K562 (cell line): ENCODE results near the gene WBP1. TPM values are rescaled to one million over a fixed set of nuclear protein-coding genes. Genes with fewer than 3 reads are reported as not detected.

Experiments used
- CBFA2T3 ChIP-seq: fragments of 450-650 bp; IDR thresholded peaks from 2 replicates; pipeline ENCODE4 v1.6.1; 2017
- EHMT2 ChIP-seq: fragments of 450-650 bp; IDR thresholded peaks from 2 replicates; pipeline ENCODE4 v1.6.1; 2018; ENCODE audit warnings: antibody characterized with exemption
- HNRNPLL ChIP-seq: fragments of 200-400 bp; formaldehyde crosslinking; IDR thresholded peaks from 2 replicates; pipeline ENCODE4 v1.6.1; 2017; ENCODE audit warnings: low read length, low read depth, mild to moderate bottlenecking; ENCODE audit not compliant: poor library complexity, severe bottlenecking
- KDM1A ChIP-seq, 2 experiments: fragments of 450-650 bp; IDR thresholded peaks; 2 replicates each; pipeline ENCODE4 v1.6.1; 2016; ENCODE audit warnings: mild to moderate bottlenecking in 2 of 2
- MTA1 ChIP-seq: fragments of 450-650 bp; IDR thresholded peaks from 2 replicates; pipeline ENCODE4 v1.6.1; 2017; ENCODE audit warnings: borderline replicate concordance
- MTA2 ChIP-seq: fragments of 450-650 bp; IDR thresholded peaks from 2 replicates; pipeline ENCODE4 v1.6.1; 2016; ENCODE audit warnings: low read depth
- NR2C1 ChIP-seq, 2 experiments: fragments of 450-650 bp; IDR thresholded peaks; 2 replicates each; pipeline ENCODE4 v1.6.1; 2017; ENCODE audit warnings: mild to moderate bottlenecking in 2 of 2, antibody characterized with exemption in 1 of 2, inconsistent platforms in 1 of 2, missing compliant biosample characterization in 1 of 2, missing genetic modification characterization in 1 of 2
- SMAD2 ChIP-seq: fragments of 150-350 bp; IDR thresholded peaks from 2 replicates; pipeline ENCODE4 v1.6.1; 2014; ENCODE audit warnings: low read depth, mild to moderate bottlenecking, low read length
- TOE1 ChIP-seq, 2 experiments: fragments of 450-650 bp in 1 of 2; sonication (generic) in 1 of 2; formaldehyde crosslinking in 1 of 2; IDR thresholded peaks; 2 replicates each; pipeline versions ENCODE4 v1.7.1 to v1.8.0; 2016 to 2022; ENCODE audit warnings: borderline replicate concordance in 2 of 2, mild to moderate bottlenecking in 2 of 2, antibody characterized with exemption in 1 of 2, inconsistent platforms in 1 of 2, low read depth in 1 of 2, missing genetic modification reagents in 1 of 2, moderate library complexity in 1 of 2
- ZNF175 ChIP-seq: fragments of 200-800 bp; sonication (Bioruptor generic); IDR thresholded peaks from 2 replicates; pipeline ENCODE4 v1.6.1; 2016; ENCODE audit warnings: low read depth, mild to moderate bottlenecking, missing genetic modification characterization, missing compliant biosample characterization
- ZNF23 ChIP-seq: fragments of 250-450 bp; sonication (Bioruptor Pico); IDR thresholded peaks from 2 replicates; pipeline ENCODE4 v1.4.0; 2020; ENCODE audit warnings: mild to moderate bottlenecking
- ZNF232 ChIP-seq: sonication (generic); formaldehyde crosslinking; IDR thresholded peaks from 2 replicates; pipeline ENCODE4 v1.8.0; 2022; ENCODE audit warnings: mild to moderate bottlenecking, missing genetic modification reagents
- polyA plus RNA-seq, 8 experiments: library from polyadenylated mRNA; depleted of rRNA in 4 of 8; stranded (reverse) in 5 of 8; unstranded in 3 of 8; fragments of >200 nt; fragmentation: Nextera tagmentation in 2 of 8; fragmentation: Illumina TruSeq in 1 of 8; extraction: Ambion mirVana in 2 of 8; extraction: Trizol in 1 of 8; gene quantifications; 2 replicates each; pipeline versions ENCODE4 v1.2.1 to v1.2.3, GENCODE V29; 2011 to 2014; ENCODE audit warnings: inconsistent platforms in 1 of 8, missing spikeins in 1 of 8
- total RNA-seq, 7 experiments: library from RNA; depleted of rRNA in 6 of 7; stranded (reverse); fragments of >200 nt in 6 of 7; fragmentation: Illumina TruSeq in 2 of 7; extraction: Trizol in 2 of 7; gene quantifications; 2 replicates each; pipeline versions ENCODE4 v1.2.1 to v1.2.3, GENCODE V29; 2011 to 2021; ENCODE audit warnings: low replicate concordance in 1 of 7
- TF ChIP-seq, protein P1 (sequence below): sonication (generic); formaldehyde crosslinking; IDR thresholded peaks from 2 replicates; pipeline ENCODE4 v1.8.0; 2022; ENCODE audit warnings: mild to moderate bottlenecking, missing genetic modification reagents
- TF ChIP-seq, protein P2 (sequence below): fragments of 200-800 bp; sonication (Bioruptor generic); IDR thresholded peaks from 2 replicates; pipeline ENCODE4 v1.6.1; 2017; ENCODE audit warnings: missing genetic modification characterization, missing compliant biosample characterization
- TF ChIP-seq, protein P3 (sequence below), 2 experiments: fragments of 200-800 bp in 1 of 2; sonication (Bioruptor generic) in 1 of 2; sonication (generic) in 1 of 2; formaldehyde crosslinking in 1 of 2; IDR thresholded peaks in 1 of 2; conservative IDR thresholded peaks in 1 of 2; 2 replicates each; pipeline versions ENCODE4 v1.5.0 to v1.6.1; 2016 to 2020; ENCODE audit warnings: missing compliant biosample characterization in 1 of 2, missing genetic modification characterization in 1 of 2, missing genetic modification reagents in 1 of 2
- TF ChIP-seq, protein P4 (sequence below): fragments of 450-650 bp; IDR thresholded peaks from 2 replicates; pipeline ENCODE4 v1.6.1; 2016
- TF ChIP-seq, protein P5 (sequence below): sonication (generic); formaldehyde crosslinking; IDR thresholded peaks from 2 replicates; pipeline ENCODE4 v1.8.1; 2022; ENCODE audit warnings: missing genetic modification reagents

The WBP1 gene
- total and polyA plus RNA-seq, 9 of the 15 experiments (the other 6 are each of a cell fraction or from before 2014, with no cell fraction given) = 1.9 to 27.7 (median 14.2) TPM

DNA sequence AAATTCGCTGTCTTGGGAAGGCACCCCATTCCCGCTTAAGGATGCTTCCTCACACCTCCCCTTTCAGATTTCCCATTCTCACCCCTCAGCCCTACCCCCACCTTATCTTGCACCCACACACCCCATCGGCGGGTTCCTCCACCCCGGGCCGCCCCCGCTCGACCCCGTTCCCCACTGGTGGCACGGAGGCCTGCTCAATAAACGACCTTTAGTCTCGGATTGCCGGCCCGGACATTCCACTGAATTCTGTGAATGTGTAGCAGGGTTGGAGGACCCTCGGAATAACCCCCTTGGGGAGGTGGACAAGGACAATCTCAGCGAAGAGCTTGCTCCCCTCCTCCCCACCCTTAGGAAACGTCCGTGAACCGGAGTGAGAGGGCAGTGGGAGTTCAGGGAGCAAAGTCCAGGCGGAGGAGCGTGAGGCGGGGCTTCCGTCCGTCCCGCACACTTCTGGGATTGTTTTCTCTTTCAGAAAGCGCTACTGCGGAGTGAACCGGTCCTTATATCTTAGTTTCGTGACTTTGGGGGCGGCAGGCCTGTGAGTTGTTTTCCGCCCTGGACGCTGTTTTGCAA lies 44.0 kb downstream of the WBP1 start (continued):
- TF ChIP-seq, protein P1, sequence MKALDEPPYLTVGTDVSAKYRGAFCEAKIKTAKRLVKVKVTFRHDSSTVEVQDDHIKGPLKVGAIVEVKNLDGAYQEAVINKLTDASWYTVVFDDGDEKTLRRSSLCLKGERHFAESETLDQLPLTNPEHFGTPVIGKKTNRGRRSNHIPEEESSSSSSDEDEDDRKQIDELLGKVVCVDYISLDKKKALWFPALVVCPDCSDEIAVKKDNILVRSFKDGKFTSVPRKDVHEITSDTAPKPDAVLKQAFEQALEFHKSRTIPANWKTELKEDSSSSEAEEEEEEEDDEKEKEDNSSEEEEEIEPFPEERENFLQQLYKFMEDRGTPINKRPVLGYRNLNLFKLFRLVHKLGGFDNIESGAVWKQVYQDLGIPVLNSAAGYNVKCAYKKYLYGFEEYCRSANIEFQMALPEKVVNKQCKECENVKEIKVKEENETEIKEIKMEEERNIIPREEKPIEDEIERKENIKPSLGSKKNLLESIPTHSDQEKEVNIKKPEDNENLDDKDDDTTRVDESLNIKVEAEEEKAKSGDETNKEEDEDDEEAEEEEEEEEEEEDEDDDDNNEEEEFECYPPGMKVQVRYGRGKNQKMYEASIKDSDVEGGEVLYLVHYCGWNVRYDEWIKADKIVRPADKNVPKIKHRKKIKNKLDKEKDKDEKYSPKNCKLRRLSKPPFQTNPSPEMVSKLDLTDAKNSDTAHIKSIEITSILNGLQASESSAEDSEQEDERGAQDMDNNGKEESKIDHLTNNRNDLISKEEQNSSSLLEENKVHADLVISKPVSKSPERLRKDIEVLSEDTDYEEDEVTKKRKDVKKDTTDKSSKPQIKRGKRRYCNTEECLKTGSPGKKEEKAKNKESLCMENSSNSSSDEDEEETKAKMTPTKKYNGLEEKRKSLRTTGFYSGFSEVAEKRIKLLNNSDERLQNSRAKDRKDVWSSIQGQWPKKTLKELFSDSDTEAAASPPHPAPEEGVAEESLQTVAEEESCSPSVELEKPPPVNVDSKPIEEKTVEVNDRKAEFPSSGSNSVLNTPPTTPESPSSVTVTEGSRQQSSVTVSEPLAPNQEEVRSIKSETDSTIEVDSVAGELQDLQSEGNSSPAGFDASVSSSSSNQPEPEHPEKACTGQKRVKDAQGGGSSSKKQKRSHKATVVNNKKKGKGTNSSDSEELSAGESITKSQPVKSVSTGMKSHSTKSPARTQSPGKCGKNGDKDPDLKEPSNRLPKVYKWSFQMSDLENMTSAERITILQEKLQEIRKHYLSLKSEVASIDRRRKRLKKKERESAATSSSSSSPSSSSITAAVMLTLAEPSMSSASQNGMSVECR (CRISPR knock-in tag) = no peak
- peak; percentile 57 to 67; a peak in 2 of 4 replicates for TF ChIP-seq KDM1A (IDR thresholded peaks at IDR 0.05)
- 0 out of 2 replicates have a peak, but pooled peaks have one; percentile 8 for TF ChIP-seq MTA2
- no peak for TF ChIP-seq EHMT2
- TF ChIP-seq CBFA2T3 = peak; percentile 73
- no peak for TF ChIP-seq TOE1 (IDR thresholded peaks at IDR 0.05; ENCODE audit: borderline replicate concordance)
- no peak for TF ChIP-seq TOE1 (CRISPR knock-in tag; IDR thresholded peaks at IDR 0.05; ENCODE audit: borderline replicate concordance, low read depth)
- no peak for TF ChIP-seq ZNF232 (CRISPR knock-in tag)
- no peak for TF ChIP-seq ZNF23 (CRISPR knock-in tag)
- no peak for TF ChIP-seq HNRNPLL
- TF ChIP-seq SMAD2 = no peak
- peak; percentile 46; the same call in 1 of the 2 replicates for TF ChIP-seq MTA1
- TF ChIP-seq, protein P2, sequence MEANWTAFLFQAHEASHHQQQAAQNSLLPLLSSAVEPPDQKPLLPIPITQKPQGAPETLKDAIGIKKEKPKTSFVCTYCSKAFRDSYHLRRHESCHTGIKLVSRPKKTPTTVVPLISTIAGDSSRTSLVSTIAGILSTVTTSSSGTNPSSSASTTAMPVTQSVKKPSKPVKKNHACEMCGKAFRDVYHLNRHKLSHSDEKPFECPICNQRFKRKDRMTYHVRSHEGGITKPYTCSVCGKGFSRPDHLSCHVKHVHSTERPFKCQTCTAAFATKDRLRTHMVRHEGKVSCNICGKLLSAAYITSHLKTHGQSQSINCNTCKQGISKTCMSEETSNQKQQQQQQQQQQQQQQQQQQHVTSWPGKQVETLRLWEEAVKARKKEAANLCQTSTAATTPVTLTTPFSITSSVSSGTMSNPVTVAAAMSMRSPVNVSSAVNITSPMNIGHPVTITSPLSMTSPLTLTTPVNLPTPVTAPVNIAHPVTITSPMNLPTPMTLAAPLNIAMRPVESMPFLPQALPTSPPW (CRISPR knock-in tag) = peak; percentile 62
- TF ChIP-seq, protein P3, sequence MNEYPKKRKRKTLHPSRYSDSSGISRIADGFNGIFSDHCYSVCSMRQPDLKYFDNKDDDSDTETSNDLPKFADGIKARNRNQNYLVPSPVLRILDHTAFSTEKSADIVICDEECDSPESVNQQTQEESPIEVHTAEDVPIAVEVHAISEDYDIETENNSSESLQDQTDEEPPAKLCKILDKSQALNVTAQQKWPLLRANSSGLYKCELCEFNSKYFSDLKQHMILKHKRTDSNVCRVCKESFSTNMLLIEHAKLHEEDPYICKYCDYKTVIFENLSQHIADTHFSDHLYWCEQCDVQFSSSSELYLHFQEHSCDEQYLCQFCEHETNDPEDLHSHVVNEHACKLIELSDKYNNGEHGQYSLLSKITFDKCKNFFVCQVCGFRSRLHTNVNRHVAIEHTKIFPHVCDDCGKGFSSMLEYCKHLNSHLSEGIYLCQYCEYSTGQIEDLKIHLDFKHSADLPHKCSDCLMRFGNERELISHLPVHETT (CRISPR knock-in tag; conservative IDR thresholded peaks at IDR 0.05 in 1 of 2, IDR thresholded peaks at IDR 0.05 in 1 of 2) = no peak; a peak in 1 of 4 replicates
- TF ChIP-seq, protein P4, sequence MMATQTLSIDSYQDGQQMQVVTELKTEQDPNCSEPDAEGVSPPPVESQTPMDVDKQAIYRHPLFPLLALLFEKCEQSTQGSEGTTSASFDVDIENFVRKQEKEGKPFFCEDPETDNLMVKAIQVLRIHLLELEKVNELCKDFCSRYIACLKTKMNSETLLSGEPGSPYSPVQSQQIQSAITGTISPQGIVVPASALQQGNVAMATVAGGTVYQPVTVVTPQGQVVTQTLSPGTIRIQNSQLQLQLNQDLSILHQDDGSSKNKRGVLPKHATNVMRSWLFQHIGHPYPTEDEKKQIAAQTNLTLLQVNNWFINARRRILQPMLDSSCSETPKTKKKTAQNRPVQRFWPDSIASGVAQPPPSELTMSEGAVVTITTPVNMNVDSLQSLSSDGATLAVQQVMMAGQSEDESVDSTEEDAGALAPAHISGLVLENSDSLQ = no peak
- TF ChIP-seq ZNF175 (CRISPR knock-in tag) = no peak
- TF ChIP-seq, protein P5, sequence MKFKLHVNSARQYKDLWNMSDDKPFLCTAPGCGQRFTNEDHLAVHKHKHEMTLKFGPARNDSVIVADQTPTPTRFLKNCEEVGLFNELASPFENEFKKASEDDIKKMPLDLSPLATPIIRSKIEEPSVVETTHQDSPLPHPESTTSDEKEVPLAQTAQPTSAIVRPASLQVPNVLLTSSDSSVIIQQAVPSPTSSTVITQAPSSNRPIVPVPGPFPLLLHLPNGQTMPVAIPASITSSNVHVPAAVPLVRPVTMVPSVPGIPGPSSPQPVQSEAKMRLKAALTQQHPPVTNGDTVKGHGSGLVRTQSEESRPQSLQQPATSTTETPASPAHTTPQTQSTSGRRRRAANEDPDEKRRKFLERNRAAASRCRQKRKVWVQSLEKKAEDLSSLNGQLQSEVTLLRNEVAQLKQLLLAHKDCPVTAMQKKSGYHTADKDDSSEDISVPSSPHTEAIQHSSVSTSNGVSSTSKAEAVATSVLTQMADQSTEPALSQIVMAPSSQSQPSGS (CRISPR knock-in tag) = no peak
- TF ChIP-seq NR2C1 (IDR thresholded peaks at IDR 0.05) = peak; percentile 81
- peak; percentile 87 for TF ChIP-seq NR2C1 (tag; IDR thresholded peaks at IDR 0.05)
